Tibial artery (tissue), 4 donors: Measurements from ENCODE around the gene AGAP3.
A peak's percentile ranks its signal among the peaks of the same experiment; 100 is the strongest.

ENCODE experiments used
- DNase-seq, 2 donors: peaks; one replicate each; pipeline ENCODE4 v3.0.0-alpha.2; 2019
- H3K27ac ChIP-seq, 2 donors: fragments of 200-600 bp; sonication (generic) in 1 of 2; 1 replicate in 1 of 2; 2 replicates in 1 of 2; pipeline ENCODE4 v1.5.1; 2018 to 2019; ENCODE audit warnings: mild to moderate bottlenecking in 1 of 2
- H3K27me3 ChIP-seq, 2 donors: fragments of 200-600 bp; sonication (generic) in 1 of 2; one replicate each; pipeline versions ENCODE4 v1.5.1 to v1.6.0; 2016 to 2019
- H3K36me3 ChIP-seq, 3 donors: fragments of 200-600 bp; sonication (generic) in 2 of 3; one replicate each; pipeline ENCODE4 v1.5.1; 2016 to 2019; ENCODE audit warnings: mild to moderate bottlenecking in 2 of 3
- H3K4me1 ChIP-seq, 4 donors: fragments of 200-600 bp; sonication (generic) in 2 of 4; 1 replicate in 3 of 4; 2 replicates in 1 of 4; pipeline ENCODE4 v1.5.1; 2016 to 2019
- H3K4me3 ChIP-seq, 2 donors: fragments of 200-600 bp; sonication (generic) in 1 of 2; 1 replicate in 1 of 2; 2 replicates in 1 of 2; pipeline ENCODE4 v1.5.1; 2018 to 2019; ENCODE audit warnings: mild to moderate bottlenecking in 2 of 2
- H3K9me3 ChIP-seq, 3 donors: fragments of 200-600 bp; sonication (generic) in 1 of 3; one replicate each; pipeline ENCODE4 v1.5.1; 2016 to 2019
- intact Hi-C: fragments of 100-400 bp; cut with DNase I; formaldehyde crosslinking; loops from one replicate; pipeline ENCODE4 v1.15.0; 2023; ENCODE audit warnings: low total_unique reads
- TF ChIP-seq, protein P1 (sequence below), 2 experiments: fragments of 200-600 bp in 1 of 2; fragments of 450-650 bp in 1 of 2; IDR thresholded peaks; one replicate each; pipeline ENCODE4 v1.5.1; 2017 to 2019; ENCODE audit warnings: antibody characterized with exemption in 2 of 2, mild to moderate bottlenecking in 1 of 2, moderate library complexity in 1 of 2

AGAP3 gene

DNA sequence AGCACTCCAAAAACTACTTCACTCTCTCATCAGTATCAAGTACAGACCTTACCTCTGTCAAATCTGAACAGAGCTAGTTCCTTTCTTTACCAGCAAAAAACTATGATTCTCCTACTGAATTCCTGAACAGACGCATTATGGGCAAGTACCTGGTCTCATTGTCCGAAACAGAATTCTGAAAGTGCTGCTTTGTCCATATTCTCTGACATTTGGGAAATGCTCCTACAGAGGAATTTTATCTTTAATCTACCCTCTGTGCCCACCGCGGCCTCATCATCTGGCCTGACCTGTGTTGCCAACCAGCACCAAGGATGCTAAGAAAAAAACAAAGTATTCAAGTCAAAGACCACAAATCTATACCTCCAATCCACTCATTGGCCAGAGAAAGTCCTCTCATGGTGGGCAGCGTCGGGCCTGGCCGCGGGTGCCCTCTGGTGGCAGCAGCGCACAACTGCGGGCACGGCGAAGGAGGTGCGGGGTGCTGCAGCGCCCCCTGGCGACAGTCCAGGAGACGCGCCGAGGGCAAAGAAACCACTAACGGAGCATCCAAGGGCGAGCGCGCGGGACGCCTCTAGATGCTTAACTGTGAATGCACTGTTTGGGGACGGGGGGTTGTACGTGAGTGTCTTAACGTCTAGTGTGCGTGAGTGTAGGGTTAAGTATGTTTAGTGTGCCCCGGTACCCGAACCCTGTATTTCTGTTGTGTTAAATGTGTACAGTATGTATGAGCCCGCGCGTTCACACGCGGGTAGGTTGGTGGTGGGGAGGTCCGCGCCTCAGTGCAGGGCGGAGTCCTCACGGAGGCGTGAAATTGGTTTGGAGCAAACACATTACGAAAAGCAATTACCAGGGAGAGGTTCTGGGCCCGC, 86.2 kb downstream of the AGAP3 start:
- Histone ChIP-seq H3K4me3 (no peak overlapping the region), H3K27ac (no peak overlapping the region), H3K27me3 (peaks cover 0 to 77% of the 10 kb centered on the region in 2 donors), H3K36me3 (no peaks in the 10 kb centered on the region), H3K9me3 (no peaks in the 10 kb centered on the region), H3K4me1 (peaks cover 0 to 9% (median 8%) of the 10 kb centered on the region in 4 donors)
- intact Hi-C loops, result loop anchor here (2.0 kb wide), 1 partner anchor 48 kb away; no protein-coding TSS in a partner anchor
- DNase-seq, result peak; percentile 63 to 82
- TF ChIP-seq, protein P1, sequence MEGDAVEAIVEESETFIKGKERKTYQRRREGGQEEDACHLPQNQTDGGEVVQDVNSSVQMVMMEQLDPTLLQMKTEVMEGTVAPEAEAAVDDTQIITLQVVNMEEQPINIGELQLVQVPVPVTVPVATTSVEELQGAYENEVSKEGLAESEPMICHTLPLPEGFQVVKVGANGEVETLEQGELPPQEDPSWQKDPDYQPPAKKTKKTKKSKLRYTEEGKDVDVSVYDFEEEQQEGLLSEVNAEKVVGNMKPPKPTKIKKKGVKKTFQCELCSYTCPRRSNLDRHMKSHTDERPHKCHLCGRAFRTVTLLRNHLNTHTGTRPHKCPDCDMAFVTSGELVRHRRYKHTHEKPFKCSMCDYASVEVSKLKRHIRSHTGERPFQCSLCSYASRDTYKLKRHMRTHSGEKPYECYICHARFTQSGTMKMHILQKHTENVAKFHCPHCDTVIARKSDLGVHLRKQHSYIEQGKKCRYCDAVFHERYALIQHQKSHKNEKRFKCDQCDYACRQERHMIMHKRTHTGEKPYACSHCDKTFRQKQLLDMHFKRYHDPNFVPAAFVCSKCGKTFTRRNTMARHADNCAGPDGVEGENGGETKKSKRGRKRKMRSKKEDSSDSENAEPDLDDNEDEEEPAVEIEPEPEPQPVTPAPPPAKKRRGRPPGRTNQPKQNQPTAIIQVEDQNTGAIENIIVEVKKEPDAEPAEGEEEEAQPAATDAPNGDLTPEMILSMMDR (IDR thresholded peaks at IDR 0.05), result peak; percentile 100

DNA sequence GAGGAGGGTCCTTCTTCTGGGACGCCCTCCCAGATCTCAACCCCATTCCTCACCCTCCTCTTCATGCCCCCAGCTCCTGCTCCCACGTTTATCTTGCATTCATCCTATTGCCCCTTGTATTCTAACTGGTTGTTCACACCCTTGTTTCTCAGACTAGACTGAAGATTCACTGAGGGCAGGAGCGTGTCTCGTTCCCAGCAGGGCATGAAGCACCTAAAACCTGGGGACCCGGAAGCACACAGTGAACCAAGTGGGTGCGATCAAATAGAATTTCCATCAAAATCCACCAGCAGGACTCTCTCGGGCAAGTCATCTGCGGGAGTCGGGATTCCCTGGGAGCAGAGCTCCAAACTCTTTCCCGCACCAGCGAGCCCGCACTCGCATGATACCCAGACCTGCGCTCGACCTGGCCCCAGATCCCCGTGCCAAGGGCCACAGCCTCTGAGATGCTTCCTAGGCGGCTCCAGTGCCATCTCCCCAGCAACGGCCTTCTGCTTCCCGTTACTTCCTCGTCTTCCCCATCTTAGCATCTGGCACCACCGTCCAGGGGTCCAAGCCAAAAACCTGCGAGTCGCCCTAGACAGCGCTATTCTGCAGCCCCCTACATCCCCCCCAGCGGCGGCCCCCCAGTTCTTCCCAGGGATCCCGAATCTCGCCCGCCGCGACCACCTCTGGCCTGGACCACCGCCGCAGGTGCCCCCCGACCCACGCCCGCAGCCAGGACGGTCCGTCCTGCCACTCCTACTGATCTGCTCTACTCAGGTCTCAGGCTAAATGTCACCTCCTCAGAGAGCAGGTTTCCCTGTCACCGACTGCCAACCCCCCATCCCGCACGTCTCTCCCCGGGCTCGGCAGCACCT, 87.3 kb downstream of the AGAP3 start:
- DNase-seq, result peak in 1 of 2 donors; percentile 61
- Histone ChIP-seq H3K27me3 (peaks cover 0 to 77% of the 10 kb centered on the region in 2 donors), H3K4me3 (no peak overlapping the region), H3K27ac (no peak overlapping the region), H3K9me3 (no peaks in the 10 kb centered on the region), H3K4me1 (no peaks in the 10 kb centered on the region), H3K36me3 (no peaks in the 10 kb centered on the region)
- TF ChIP-seq, protein P1 (IDR thresholded peaks at IDR 0.05), result no peak
- intact Hi-C loops, result loop anchor here (2.0 kb wide), 1 partner anchor 49 kb away; no protein-coding TSS in a partner anchor

DNA sequence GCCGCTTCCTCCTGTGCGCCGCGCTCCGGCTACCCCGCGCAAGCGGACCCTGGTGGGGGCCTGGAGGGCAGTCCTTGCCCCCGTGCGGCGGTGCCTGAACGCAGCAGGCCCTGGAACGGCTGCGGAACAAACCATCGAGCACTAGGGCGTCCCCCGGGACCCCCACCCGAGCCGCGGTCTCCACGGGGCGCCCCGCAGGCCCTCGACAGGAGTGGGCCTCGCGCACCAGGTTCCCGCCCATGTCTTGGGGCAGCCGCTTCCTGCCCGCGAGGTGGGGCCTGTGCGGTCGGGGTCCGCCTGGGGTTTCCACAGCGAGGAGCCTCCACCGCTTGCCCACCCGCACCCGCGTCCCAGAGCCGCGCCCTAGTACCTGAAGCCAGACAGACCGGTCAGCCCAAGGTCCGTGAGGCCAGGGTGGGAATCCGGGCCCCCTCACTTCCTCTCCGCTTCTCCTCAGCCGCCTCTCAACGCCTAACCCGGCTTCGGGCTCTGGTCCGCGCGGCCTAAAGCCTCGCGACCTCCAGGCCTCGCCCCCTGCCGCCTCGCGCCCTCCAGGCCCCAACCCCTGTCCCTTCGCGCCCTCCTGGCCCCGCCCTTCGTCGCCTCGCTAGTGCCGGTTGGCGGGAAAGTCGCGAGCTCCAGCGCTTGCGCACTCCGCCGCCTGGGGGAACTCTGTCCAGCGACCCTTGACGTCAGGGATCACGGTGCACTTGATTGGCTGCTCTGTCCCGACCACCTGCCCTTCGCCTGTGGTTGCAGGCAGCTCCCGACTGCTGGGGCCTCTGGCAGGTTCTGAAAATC, 88.2 kb downstream of the AGAP3 start:
- H3K27ac ChIP-seq, result no peak overlapping the region
- no peaks in the 10 kb centered on the region for H3K9me3 ChIP-seq
- H3K4me1 ChIP-seq, result no peaks in the 10 kb centered on the region
- H3K4me3 ChIP-seq, result no peak overlapping the region
- H3K27me3 ChIP-seq, result peaks cover 0 to 76% of the 10 kb centered on the region in 2 donors
- intact Hi-C loops, result no loop called here
- peak in 1 of 2 donors; percentile 64 for DNase-seq
- TF ChIP-seq, protein P1 (IDR thresholded peaks at IDR 0.05), result no peak
- no peaks in the 10 kb centered on the region for H3K36me3 ChIP-seq

DNA sequence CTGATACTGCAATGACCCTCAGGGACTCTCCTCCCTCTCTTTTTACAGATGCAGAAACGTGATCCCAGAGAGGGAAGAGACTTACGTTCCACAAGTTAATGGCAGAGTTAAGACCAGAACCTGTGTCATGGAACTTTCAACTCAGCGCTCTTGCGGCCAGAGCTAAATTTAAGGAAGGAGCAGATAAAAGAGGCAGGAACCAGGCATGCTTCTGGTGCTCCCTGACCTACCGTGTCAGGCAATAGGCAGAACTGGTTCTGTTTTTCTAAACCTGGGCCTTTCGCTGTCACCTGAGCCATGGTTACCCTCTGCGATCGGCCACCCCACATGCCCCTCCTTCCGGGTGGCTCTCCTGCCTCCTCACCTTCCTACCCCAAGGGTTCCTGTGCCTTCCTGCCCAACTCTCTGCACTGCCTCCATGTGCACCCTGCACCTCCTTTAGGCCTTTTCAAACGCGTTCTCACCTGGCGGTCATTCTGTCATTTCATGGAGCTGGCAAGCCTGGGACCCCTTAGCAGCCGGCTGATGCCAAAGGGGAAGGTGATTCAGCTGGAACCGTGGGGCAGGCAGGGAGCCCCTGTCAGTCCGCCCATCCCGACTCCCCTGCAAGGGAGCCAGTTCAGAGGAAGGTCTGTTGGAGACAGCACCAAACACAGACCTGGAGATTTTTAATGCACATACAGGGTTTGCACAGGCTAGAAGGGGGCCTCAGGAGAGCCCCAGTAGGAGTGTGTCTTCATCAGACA, 88.9 kb downstream of the AGAP3 start:
- no peak for DNase-seq
- peaks cover 0 to 80% of the 10 kb centered on the region in 2 donors for H3K27me3 ChIP-seq
- H3K4me3 ChIP-seq, result no peak overlapping the region
- intact Hi-C loops, result no loop called here
- no peaks in the 10 kb centered on the region for H3K36me3 ChIP-seq
- H3K4me1 ChIP-seq, result no peaks in the 10 kb centered on the region
- H3K27ac ChIP-seq, result no peak overlapping the region
- TF ChIP-seq, protein P1 (IDR thresholded peaks at IDR 0.05), result no peak
- no peaks in the 10 kb centered on the region for H3K9me3 ChIP-seq
